GM12878 (cell line): ENCODE data around the gene HOXC13. TPM values are rescaled to one million over a fixed set of nuclear protein-coding genes. Genes with fewer than 3 reads are reported as not detected.

ENCODE experiments used
- ATAC-seq: fragments of 200-7000 bp; cut with Tn5 transposase; 3 replicates; pipeline ENCODE4 v1.9.1; 2020; ENCODE audit warnings: mild to moderate bottlenecking, moderate library complexity
- BruUV-seq: library from RNA; stranded (reverse); fragments of 400-500 nt; replicated peaks from 2 replicates; lab custom pipeline; 2021; lab: Mats Ljungman, UMichigan
- CTCF ChIA-PET: fragments of 300-600 bp; sonication (Branson Sonifier 250); formaldehyde crosslinking; extraction: SDS; loops from one replicate; lab custom pipeline; 2021; ENCODE audit warnings: inconsistent platforms; lab: Yijun Ruan, JAX
- POLR2A ChIA-PET: fragments of 350-600 bp; formaldehyde crosslinking; extraction: SDS; loops from one replicate; lab custom pipeline; 2021; ENCODE audit warnings: inconsistent platforms; lab: Charles Lee
- RAD21 ChIA-PET: fragments of 300-600 bp; sonication (Branson Sonifier 250); formaldehyde crosslinking; loops from one replicate; lab custom pipeline; 2023; ENCODE audit warnings: antibody characterized with exemption; ENCODE audit not compliant: unreplicated experiment; lab: Charles Lee
- SMC1A ChIA-PET: fragments of 300-600 bp; sonication (Branson Sonifier 250); formaldehyde crosslinking; loops from one replicate; lab custom pipeline; 2023; ENCODE audit not compliant: unreplicated experiment, uncharacterized antibody; lab: Charles Lee
- DNase-seq: peaks from one replicate; pipeline ENCODE4 v3.0.0-alpha.2; 2011; ENCODE audit warnings: low read depth, low spot score
- FAIRE-seq: peaks from 3 replicates; lab custom pipeline; 2011; peaks lifted over from hg19 to GRCh38; lab: Jason Lieb, UNC
- H2AFZ ChIP-seq: 2 replicates; pipeline ENCODE4 v1.6.0; 2011; ENCODE audit warnings: low read depth, low read length, control low read depth; ENCODE audit not compliant: control insufficient read depth
- H3K27ac ChIP-seq: 2 replicates; pipeline ENCODE4 v1.5.1; 2011; ENCODE audit warnings: control low read depth; ENCODE audit not compliant: control insufficient read depth, insufficient read depth
- H3K27me3 ChIP-seq, 2 experiments: replicated peaks in 1 of 2; 2 replicates each; pipeline versions ENCODE4 v1.6.0 to v1.6.1; 2011; ENCODE audit warnings: low read length in 1 of 2; ENCODE audit not compliant: control insufficient read depth in 2 of 2, insufficient read depth in 2 of 2
- H3K36me3 ChIP-seq, 2 experiments: 2 replicates each; pipeline ENCODE4 v1.5.1; 2011; ENCODE audit warnings: low read length in 1 of 2; ENCODE audit not compliant: control insufficient read depth in 2 of 2, insufficient read depth in 2 of 2
- H3K4me1 ChIP-seq: 2 replicates; pipeline ENCODE4 v1.6.1; 2011; ENCODE audit warnings: mild to moderate bottlenecking, low read length, moderate library complexity, mixed read lengths; ENCODE audit not compliant: control insufficient read depth, insufficient read depth
- H3K4me2 ChIP-seq: 2 replicates; pipeline ENCODE4 v1.6.0; 2011; ENCODE audit warnings: control low read depth; ENCODE audit not compliant: control insufficient read depth, insufficient read depth
- H3K4me3 ChIP-seq: fragments of 200-600 bp; sonication (generic); 2 replicates; pipeline ENCODE4 v1.5.1; 2016
- H3K79me2 ChIP-seq: 2 replicates; pipeline ENCODE4 v1.6.0; 2011; ENCODE audit warnings: low read length; ENCODE audit not compliant: control insufficient read depth, insufficient read depth
- H3K9ac ChIP-seq: 2 replicates; pipeline ENCODE4 v1.8.0; 2011; ENCODE audit warnings: low read length, control low read depth, mixed read lengths; ENCODE audit not compliant: control insufficient read depth, insufficient read depth
- H3K9me3 ChIP-seq: replicated peaks from 3 replicates; pipeline ENCODE4 v1.5.1; 2011; ENCODE audit warnings: mild to moderate bottlenecking, low read length; ENCODE audit not compliant: control insufficient read depth, insufficient read depth
- H4K20me1 ChIP-seq: 2 replicates; pipeline ENCODE4 v1.6.0; 2011; ENCODE audit not compliant: control insufficient read depth, insufficient read depth
- CEBPZ ChIP-seq: fragments of 150-350 bp; IDR thresholded peaks from 2 replicates; pipeline ENCODE4 v1.6.1; 2016; ENCODE audit warnings: low read depth, low read length
- CHD4 ChIP-seq: fragments of 200-600 bp; sonication (generic); IDR thresholded peaks from 2 replicates; pipeline ENCODE4 v1.6.1; 2016; ENCODE audit warnings: mild to moderate bottlenecking
- LARP7 ChIP-seq: fragments of 450-650 bp; IDR thresholded peaks from 2 replicates; pipeline ENCODE4 v1.6.1; 2017; ENCODE audit warnings: mild to moderate bottlenecking
- MYC ChIP-seq: IDR thresholded peaks from 2 replicates; pipeline ENCODE4 v1.6.1; 2011; ENCODE audit warnings: mild to moderate bottlenecking, low read length, moderate library complexity, inconsistent platforms; ENCODE audit not compliant: insufficient read depth, insufficient replicate concordance, insufficient read length, severe bottlenecking
- PAX8 ChIP-seq: fragments of 450-650 bp; IDR thresholded peaks from 2 replicates; pipeline ENCODE4 v1.6.1; 2017; ENCODE audit warnings: mild to moderate bottlenecking, moderate library complexity
- RAD21 ChIP-seq: IDR thresholded peaks from 2 replicates; pipeline ENCODE4 v1.6.1; 2011; ENCODE audit warnings: mild to moderate bottlenecking, low read depth, low read length, moderate library complexity; ENCODE audit not compliant: insufficient read depth
- RUNX3 ChIP-seq: IDR thresholded peaks from 2 replicates; pipeline ENCODE4 v1.6.1; 2012; ENCODE audit warnings: low read length, inconsistent platforms
- SPI1 ChIP-seq: IDR thresholded peaks from 2 replicates; pipeline ENCODE4 v1.6.1; 2011; ENCODE audit warnings: low read depth, mild to moderate bottlenecking, low read length, moderate library complexity, borderline replicate concordance; ENCODE audit not compliant: insufficient read depth
- TBL1XR1 ChIP-seq: IDR thresholded peaks from 2 replicates; pipeline ENCODE4 v1.6.1; 2012; ENCODE audit warnings: low read depth, low read length, improper control_type of control experiment
- TCF3 ChIP-seq: IDR thresholded peaks from 2 replicates; pipeline ENCODE4 v1.6.1; 2012; ENCODE audit warnings: low read depth, mild to moderate bottlenecking, low read length, borderline replicate concordance; ENCODE audit not compliant: insufficient read depth
- WGBS: methylation state at CpG from one replicate; pipeline ENCODE4 v1.1.6; 2016; ENCODE audit warnings: low lambda C conversion rate; ENCODE audit not compliant: insufficient replicate concordance, insufficient coverage; ENCODE audit errors: missing lambda C conversion rate; 5-methylcytosine and 5-hydroxymethylcytosine counted together
- in situ Hi-C: fragments of 300-500 bp; cut with MboI; formaldehyde crosslinking; loops from 9 replicates; pipeline ENCODE4 v1.14.3; 2018; ENCODE audit warnings: mixed read lengths
- intact Hi-C: fragments of 100-400 bp; cut with micrococcal nuclease; formaldehyde crosslinking; loops from one replicate; pipeline ENCODE4 v1.14.2; 2022; ENCODE audit not compliant: unreplicated experiment
- polyA plus RNA-seq, 11 experiments: library from polyadenylated mRNA; depleted of rRNA in 4 of 11; unstranded in 6 of 11; stranded (reverse) in 5 of 11; fragments of >200 nt; fragmentation: Nextera tagmentation in 4 of 11; fragmentation: Illumina TruSeq in 1 of 11; extraction: Ambion mirVana in 4 of 11; extraction: Trizol in 1 of 11; gene quantifications; 1 replicate in 1 of 11; 2 replicates in 10 of 11; pipeline versions ENCODE4 v1.2.1 to v1.2.3, GENCODE V29; 2011 to 2016; ENCODE audit warnings: inconsistent platforms in 2 of 11, missing spikeins in 2 of 11, low read depth in 1 of 11
- total RNA-seq, 4 experiments: library from RNA; depleted of rRNA in 3 of 4; stranded (reverse); fragments of >200 nt in 3 of 4; fragmentation: Illumina TruSeq in 1 of 4; extraction: Trizol in 1 of 4; gene quantifications; 2 replicates each; pipeline versions ENCODE4 v1.2.1 to v1.2.3, GENCODE V29; 2013 to 2021

Gene HOXC13
- total and polyA plus RNA-seq, 10 of the 15 experiments (the other 5 are each of a cell fraction or from before 2014, with no cell fraction given), result not detected

GRCh38 chr12:53980802-53981496 lies 42.3 kb downstream of the HOXC13 start:
- no peak overlapping the region for H3K4me2 ChIP-seq
- no peaks in the 10 kb centered on the region for H3K36me3 ChIP-seq
- BruUV-seq, result no TSS peak
- peaks cover 26% of the 10 kb centered on the region for H3K4me1 ChIP-seq
- WGBS, result 21% methylated on average over 15 of the region's 15 CpGs
- H3K9ac ChIP-seq, result no peak overlapping the region
- CTCF ChIA-PET, result interaction anchor here (0.5 to 1.4 kb wide), 4 partner anchors 11 to 411 kb away, joined by 3 to 5 read pairs (median 4); no protein-coding TSS in a partner anchor
- FAIRE-seq (no peak), ATAC-seq (no peak), DNase-seq (no peak)
- no peak overlapping the region for H3K27ac ChIP-seq
- SMC1A ChIA-PET, result interaction anchor here (1.0 kb wide), 1 partner anchor 10 kb away, joined by 3 read pairs; no protein-coding TSS in a partner anchor
- intact Hi-C loops (loop anchor here (10.0 kb wide), 2 partner anchors 186 to 276 kb away; no protein-coding TSS in a partner anchor), in situ Hi-C loops (no loop called here)
- H2AFZ ChIP-seq, result no peak overlapping the region
- H4K20me1 ChIP-seq, result no peaks in the 10 kb centered on the region
- H3K9me3 ChIP-seq, result no peaks in the 10 kb centered on the region; the same call in 1 of the 3 replicates
- RAD21 ChIA-PET, result no interaction called here
- H3K4me3 ChIP-seq, result no peak overlapping the region
- POLR2A ChIA-PET, result no interaction called here
- TF ChIP-seq TBL1XR1, result no peak
- peak; percentile 44; the same call in 1 of the 2 replicates for TF ChIP-seq RUNX3
- H3K27me3 ChIP-seq, result peaks cover 29 to 43% of the 10 kb centered on the region in 2 experiments
- no peaks in the 10 kb centered on the region for H3K79me2 ChIP-seq

- no TSS peak for BruUV-seq
- no peaks in the 10 kb centered on the region for H4K20me1 ChIP-seq
- WGBS, result 45% methylated on average over 26 of the region's 30 CpGs
- H3K79me2 ChIP-seq, result no peaks in the 10 kb centered on the region
- peaks cover 29 to 50% of the 10 kb centered on the region in 2 experiments for H3K27me3 ChIP-seq
- RAD21 ChIA-PET, result no interaction called here
- FAIRE-seq, result no peak
- H3K36me3 ChIP-seq, result no peaks in the 10 kb centered on the region
- H3K4me1 ChIP-seq, result peaks cover 29% of the 10 kb centered on the region
- intact Hi-C loops (loop anchor here (10.0 kb wide), 2 partner anchors 187 to 277 kb away; no protein-coding TSS in a partner anchor), in situ Hi-C loops (no loop called here)
- SMC1A ChIA-PET, result interaction anchor here (1.0 kb wide), 1 partner anchor 9 kb away, joined by 3 read pairs; no protein-coding TSS in a partner anchor
- H3K9me3 ChIP-seq, result no peaks in the 10 kb centered on the region; the same call in 2 of the 3 replicates
- CTCF ChIA-PET, result interaction anchor here (1.1 kb wide), 1 partner anchor 10 kb away, joined by 3 read pairs; no protein-coding TSS in a partner anchor
- POLR2A ChIA-PET, result no interaction called here
- no peak overlapping the region for H3K4me3 ChIP-seq
- no peak overlapping the region for H3K9ac ChIP-seq
- no peak for ATAC-seq
- no peak for DNase-seq
- no peak overlapping the region for H2AFZ ChIP-seq
- H3K27ac ChIP-seq, result no peak overlapping the region
- H3K4me2 ChIP-seq, result no peak overlapping the region
- TF ChIP-seq TCF3, result no peak
- no peak for TF ChIP-seq SPI1
- no peak for TF ChIP-seq CHD4
- TF ChIP-seq CEBPZ, result no peak
- TF ChIP-seq MYC, result no peak
- 0 out of 2 replicates have a peak, but pooled peaks have one; percentile 14 for TF ChIP-seq RAD21
- no peak for TF ChIP-seq PAX8
- no peak for TF ChIP-seq LARP7
Observed at GRCh38 chr12:53981634-53982565, 43.3 kb downstream of the HOXC13 start.
